Testis (tissue), 2 donors: ENCODE data around the gene TTC28.

Experiments used
- CTCF ChIP-seq, 3 experiments: fragments of 450-650 bp in 2 of 3; fragments of 200-600 bp in 1 of 3; sonication (generic) in 1 of 3; IDR thresholded peaks; one replicate each; pipeline ENCODE4 v1.5.1; 2016 to 2019; ENCODE audit warnings: antibody characterized with exemption in 3 of 3, mild to moderate bottlenecking in 2 of 3, moderate library complexity in 1 of 3
- POLR2A ChIP-seq: fragments of 450-650 bp; IDR thresholded peaks from one replicate; pipeline ENCODE4 v1.6.1; 2017; ENCODE audit warnings: antibody characterized with exemption, mild to moderate bottlenecking, moderate library complexity

GRCh38 chr22:27971926-27972325 is 707.7 kb downstream of the TTC28 start:
- no peak for TF ChIP-seq CTCF (IDR thresholded peaks at IDR 0.05)
- no peak for TF ChIP-seq POLR2A
